NCI-H2107 treated with DMSO at 0.1 percent for 48 hours (cell line): ENCODE results near the gene ERAP2.

Experiments used
- DNase-seq: peaks from one replicate; lab custom pipeline; 2025; ENCODE audit not compliant: unreplicated experiment; lab: John Stamatoyannopoulos, UW

Gene ERAP2

DNA sequence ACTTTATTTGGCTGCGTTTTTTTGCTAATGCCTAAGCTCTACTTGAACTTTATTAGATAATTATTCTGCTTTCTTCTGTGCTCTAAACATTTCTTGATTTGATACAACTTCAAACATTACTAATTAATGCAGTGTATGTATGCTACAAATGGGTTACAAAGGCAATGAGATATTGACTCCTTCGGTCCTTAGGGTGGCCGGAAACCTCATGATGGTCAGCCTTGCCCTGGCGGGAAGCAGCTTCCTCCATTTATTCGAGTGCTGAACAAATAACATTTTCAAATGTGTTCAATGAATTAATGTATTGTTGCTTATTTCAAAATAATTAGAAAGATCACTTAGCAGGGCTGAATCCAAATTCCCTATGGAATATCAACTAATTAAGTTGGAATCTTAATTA lies 55.7 kb downstream of the ERAP2 start:
- DNase-seq = no peak

DNA sequence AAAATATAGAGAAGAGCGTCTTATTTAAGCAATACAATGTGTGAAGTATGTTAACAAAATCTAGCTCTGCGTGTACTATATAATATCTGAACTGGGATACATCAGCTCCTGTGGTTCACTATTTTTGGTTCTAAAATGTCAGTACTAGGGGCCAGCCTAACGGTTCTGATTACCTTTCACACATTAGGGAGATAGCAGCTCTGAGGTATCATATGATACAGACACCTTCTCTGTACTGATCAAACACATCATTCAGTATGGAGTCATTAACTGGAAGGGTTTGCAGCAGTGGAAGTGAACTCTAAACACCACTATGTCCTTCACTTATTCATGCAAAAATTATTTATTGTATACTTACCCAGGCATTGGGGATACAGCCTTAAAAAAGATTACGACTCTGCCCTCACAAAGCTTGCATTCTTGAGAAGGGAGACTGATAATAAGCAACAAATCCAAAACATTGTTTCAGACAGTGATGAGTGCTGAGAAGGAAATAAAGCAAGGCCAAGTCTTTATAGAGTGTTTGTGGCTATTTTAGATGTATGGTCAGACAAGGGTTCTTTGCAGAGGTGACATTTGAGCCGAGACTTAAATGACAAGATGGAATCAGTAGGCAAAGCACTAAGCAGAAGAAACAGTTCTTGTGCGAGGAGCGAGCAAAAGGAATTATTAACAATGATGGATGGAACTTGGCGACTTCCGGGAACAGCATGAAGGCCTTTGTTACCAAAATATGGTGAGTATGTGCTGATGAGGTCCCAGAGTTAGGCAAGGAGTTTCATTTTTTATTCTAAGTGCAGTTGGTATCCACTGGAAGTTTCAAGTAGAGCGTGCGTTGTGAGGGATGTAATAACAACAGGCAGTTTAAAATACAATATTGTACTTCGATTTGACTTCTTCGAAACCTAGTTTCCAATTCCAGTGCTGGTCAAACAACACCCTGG lies 57.7 kb downstream of the ERAP2 start:
- peak; percentile 79 for DNase-seq

DNA sequence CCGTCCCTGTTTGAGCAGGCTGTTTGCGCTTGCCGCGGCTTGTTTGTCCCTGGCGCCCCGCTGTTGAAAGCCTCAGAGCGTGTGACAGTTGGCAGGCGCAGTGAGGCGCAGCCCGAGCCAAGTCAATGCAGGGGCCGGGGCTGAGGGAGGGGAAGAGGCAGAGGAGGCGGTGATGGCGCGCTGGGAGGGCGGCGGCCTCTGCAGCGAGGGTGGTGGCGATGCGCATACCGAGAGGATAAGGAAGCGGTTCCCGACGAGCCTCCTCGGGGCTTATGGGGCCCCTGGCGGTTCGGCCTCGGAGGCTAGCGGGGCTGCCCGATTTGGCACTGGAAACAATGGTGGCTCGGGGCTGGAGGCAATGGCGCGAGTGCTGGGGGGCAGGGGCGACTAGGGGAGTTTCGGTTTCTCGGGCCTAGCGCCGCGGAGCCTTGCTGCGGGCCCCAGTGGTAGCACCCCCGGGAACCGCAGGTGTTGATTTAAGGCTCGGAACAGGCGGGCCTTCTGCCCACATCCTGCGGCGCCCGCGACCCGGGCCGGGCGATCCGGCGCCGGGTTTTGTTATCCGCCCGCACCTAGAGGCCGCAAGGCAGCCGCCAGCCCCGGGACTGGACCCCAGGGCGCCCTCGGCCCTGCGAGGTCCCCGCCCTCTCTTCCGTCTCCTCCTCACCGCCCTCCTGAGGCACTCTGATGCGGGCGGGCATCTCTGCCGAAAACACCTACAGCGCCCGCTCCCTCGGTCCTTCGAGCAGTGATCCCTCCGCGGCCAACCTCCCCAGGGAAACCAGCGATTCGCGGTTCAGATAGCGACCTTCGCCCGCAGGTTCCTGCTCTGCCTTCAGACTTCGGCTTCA lies 58.6 kb downstream of the ERAP2 start:
- DNase-seq = peak; percentile 79

DNA sequence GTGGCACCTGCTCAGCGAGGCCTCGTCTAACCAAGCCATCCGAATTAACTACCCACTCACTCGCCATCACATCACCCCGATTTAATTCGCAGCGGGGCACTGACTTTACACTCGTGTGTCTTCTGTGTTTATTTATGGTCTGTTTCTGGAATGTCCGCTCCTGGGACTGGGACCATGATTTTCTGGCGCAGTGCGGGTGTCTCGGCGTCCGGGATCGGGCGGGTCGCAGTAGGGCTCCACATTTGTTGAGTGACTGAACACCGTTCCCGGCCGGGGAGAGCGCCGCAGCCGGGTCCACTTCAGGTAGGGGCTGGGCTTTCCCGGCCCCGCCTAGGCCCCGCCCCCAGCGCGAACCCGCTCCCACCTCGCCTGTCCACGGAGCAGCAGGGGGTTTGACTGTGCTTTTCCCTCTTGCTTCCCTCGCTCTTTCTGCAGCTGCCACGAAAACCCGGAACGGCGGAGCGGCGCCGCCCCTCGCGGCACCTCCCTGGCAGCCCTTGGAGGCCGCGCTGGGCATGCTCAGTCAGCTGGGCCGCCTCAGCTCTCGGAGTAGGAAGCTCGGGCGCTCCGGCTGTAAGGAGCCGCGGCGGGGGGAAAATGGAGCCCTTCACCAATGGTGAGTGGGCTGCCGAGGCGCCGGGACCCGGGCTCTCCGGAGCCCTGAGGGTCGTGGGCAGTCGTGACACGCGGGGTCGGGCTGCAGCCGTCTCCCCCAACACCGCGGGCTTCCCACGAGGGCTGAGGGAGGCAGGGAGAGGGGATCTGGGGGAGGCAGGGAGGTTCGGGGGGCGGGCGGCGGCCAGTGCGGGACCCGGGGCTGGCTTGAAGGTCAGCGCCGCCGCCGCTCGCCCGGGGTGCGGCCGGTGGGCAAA lies 59.5 kb downstream of the ERAP2 start, which contains the start of gene LNPEP:
TSS of gene LNPEP (plus strand) at position 522 of the 872 bp plus-strand sequence. CDS start at position 598, 76 bp downstream.
- DNase-seq = peak; percentile 65

DNA sequence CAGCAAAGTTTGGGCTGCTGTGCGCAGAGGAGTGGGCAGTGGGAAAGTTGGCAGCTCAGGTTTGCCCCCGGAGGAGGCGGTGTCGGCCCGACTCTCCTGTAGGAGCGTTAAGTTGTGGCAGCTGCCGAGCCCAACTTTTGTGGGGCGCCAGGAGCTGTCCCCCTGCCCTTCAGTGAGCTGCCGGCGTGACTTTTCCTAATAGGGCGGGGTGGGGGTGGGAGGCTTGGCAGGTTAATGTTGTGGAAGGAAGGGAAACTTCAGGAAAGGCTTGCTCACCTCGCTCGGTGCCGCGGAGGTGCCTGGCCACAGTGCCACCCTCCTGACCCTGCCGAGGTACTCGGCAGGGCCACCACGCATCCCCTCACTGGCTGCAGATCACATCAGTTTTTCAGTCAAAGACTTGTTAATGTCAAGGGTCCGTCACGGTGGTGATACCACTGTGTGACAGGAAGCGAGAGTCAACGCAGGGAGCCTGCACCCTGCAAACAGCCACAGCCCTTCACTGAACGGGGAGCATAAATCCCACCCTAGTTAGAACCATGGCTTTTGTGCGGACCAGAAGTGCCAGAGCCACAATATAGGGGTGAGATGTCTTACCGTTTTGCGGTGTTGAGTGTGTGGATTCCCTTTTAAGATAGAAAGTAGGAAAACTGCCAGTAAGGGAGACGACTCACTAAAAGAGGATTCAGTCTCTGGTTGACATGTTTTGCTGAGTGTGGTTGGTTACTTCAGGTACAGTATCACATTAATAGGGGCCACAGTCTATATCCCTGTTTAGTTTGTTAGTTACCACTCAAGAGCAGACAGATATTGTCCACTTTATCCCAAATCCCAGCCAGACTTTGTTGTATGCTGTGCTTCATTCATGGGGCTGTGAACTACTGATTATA lies 60.4 kb downstream of the ERAP2 start:
- DNase-seq = no peak

DNA sequence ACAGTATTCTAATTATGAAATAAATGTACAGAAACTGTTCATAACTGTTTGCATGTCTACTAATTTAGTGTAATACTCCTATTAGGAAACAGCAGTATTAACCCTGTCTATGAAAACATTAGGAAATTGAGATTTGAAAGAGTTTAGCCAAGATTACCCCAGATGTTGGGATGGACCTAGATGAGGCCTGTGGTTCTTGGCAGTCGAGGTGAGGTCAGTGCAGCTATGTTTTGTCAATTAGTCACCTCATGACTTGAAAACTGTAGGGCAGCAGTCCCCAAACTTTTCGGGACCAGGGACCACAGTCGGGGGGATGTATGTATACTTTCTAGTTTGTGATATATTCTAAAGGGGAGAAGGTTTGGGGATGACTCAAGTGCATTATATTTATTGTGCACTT lies 64.3 kb downstream of the ERAP2 start:
- no peak for DNase-seq

DNA sequence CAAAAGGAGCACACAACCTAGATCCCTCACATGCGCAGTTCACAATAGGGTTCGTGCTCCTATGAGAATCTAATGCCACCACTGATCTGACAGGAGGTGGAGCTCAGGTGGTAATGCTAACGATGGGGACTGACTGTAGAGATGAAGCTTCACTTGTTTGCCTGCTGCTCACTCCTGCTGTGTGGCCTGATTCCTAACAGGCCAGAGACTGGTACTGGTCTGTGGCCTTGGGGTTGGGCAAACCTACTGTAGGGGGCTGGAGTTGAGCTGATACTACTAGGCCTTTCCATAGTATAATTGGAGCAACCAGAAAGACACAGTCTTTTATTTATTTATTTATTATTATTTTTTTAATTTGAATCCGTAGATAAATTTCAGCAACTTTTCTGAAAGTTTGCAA lies 64.8 kb downstream of the ERAP2 start:
- no peak for DNase-seq

DNA sequence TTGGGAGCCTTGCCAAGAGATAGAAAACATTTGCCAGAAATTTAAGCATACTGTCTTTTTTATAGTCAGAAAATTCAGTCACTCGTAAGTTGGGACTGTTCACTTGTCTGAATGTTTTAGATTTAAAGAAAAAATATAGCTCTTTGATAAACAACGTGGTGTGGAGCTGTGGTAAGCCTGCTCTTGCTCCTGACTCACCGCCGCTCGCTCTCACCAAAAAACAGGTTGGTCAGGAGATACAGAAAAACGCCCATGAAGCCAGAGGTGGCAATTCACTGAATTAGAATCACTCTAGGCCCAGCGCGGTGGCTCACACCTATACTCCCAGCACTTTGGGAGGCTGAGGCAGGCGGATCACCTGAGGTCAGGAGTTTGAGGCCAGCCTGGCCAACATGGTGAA lies 65.8 kb downstream of the ERAP2 start:
- no peak for DNase-seq

DNA sequence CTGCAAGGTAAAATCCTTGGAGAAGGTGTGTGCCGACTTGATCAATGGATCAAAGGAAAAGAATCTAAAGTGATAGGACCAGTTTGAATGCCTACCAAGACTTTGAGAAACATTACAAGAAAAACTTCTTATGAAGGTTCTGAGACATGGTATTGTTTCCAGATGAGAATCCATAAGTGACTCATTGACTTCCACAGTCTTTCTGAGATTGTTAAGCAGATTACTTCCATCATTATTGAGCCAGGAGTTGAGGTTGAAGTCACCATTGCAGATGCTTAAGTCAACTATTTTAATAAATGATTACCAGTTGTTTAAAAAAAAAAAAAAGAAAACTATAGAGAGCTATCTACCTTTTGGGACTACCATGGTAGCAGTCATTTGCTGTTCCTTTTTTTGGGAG lies 66.6 kb downstream of the ERAP2 start:
- DNase-seq = no peak

DNA sequence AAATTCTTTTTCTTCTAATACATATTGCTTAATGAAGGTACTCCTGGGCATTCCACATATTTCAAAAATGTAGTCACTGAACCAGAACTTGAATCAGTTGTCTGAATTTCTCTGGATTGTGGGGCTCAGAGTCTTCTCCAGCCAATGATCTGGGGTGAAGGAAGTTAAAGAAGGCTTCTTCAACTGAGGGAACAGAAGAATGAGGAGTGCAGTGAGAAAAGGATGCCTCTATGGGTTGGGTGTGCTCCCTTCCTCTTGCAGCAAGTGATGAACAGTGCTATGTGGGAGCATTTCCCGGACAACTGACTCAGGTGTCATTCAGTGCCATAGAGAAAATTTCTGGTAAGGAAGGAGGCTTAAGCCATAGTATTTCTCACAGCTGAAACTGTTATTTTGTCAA lies 67.5 kb downstream of the ERAP2 start:
- no peak for DNase-seq

DNA sequence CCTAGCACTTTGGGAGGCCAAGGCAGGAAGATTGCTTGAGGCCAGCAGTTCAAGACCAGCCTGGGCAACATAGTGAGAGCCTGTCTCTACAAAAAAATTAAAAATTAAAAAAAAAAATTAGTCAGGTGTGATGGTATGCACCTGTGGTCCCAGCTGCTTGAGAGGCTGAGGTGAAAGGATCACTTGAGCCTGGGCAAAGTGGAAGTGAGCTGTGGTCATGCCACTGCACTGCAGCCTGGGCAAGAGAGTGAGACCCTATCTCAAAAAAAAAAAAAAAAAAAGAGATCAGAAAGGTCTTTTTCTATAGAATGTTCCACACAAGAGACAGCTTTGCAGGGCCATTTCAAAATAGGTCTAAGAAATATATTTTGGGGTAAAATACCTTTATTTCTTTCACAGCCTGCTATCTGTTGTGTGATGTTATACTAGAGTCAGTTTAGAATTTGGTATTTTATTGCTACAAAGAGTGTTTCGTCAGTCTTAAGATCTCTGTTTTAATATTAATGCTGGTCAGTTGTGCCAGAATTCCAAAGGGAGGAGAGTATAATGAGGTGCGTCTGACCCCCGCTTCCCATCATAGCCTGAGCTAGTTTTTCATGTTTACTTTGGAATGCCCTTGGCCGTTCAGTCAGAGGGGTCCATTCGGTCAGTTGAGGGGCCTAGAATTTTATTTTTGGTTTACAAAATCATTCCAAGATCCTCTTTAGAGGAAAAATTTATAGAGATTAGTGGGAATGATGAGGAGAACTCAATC lies 69.0 kb downstream of the ERAP2 start:
- DNase-seq = no peak

DNA sequence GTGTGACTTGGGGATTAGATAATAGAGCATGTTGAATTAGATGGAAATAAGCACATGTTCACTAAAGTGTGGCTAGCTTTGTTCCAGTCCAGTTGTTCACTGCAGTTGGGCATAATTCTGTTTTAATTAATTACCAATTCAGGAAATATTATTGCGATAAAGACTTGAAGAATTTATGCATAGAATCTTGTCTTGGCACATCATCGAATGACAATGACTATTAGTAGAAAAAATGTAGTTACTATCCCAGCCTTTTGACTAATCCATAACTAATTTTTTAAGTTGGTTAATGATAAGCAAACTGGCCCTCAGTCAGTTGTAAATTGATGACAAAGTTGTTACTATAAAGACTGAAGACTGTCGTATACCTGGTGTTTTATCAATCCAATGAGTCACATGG lies 70.1 kb downstream of the ERAP2 start:
- no peak for DNase-seq

DNA sequence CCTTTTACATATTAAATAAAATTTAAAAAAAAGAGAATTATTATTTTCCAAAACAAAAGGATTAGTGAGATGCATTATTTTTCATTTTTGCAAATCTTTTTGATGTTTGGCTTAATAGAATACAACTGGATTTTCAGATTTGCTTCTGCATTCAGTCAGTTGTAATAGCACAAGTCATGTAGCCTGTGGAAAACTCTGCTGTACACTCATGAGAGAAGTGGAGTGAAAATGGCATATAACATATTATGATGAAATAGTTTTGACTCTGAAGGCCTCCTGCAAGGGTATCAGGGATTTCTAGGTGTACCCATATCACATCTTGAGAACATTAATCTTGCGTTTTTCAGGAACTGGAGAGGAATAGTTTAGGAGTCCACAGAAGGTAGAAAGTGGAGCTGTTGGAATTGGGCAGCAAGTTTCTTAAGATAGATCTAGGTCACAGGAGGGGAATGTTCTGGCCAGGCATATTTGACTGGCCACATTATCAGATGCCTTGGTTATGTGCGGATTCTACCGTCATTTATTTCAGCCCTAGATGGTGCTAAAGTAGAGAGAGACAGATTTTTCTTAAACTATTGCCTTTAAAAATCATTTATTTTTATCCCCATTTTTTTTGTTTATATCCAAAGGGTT lies 75.9 kb downstream of the ERAP2 start:
- DNase-seq = no peak

DNA sequence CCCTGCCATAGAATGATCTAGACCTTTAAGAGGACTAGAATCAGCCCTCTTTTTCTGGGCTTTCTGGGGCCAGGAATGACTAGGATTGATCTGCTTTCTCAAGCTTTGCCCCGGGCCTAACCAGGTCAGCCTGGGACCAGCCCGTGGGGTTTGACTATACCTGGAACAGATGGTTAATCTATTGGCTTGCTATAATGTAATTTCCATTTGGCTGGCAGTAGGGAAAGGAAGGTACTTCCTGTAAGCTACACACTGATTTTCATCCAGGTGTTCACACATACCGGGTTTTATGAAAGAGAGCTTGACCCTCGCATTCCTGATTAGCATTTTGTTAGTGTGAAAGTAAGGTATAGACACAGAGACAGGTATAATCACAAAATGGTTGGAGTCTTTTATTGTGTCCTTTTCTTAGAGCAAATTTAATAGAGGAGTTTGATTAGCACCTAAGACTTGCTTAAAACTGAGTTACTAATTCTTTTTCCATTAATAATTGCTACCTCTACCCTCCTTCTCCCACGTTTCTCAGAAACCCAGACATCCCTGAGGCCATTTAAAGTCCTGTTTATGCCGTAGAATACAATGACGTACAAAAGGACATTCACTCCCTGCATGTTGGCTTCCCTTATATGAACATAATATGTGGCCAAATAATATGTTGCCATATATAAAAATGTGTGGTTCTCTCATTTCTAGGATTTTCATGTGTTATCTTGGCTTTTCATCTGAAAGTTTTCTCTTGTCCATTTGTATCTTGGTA lies 76.9 kb downstream of the ERAP2 start:
- no peak for DNase-seq

DNA sequence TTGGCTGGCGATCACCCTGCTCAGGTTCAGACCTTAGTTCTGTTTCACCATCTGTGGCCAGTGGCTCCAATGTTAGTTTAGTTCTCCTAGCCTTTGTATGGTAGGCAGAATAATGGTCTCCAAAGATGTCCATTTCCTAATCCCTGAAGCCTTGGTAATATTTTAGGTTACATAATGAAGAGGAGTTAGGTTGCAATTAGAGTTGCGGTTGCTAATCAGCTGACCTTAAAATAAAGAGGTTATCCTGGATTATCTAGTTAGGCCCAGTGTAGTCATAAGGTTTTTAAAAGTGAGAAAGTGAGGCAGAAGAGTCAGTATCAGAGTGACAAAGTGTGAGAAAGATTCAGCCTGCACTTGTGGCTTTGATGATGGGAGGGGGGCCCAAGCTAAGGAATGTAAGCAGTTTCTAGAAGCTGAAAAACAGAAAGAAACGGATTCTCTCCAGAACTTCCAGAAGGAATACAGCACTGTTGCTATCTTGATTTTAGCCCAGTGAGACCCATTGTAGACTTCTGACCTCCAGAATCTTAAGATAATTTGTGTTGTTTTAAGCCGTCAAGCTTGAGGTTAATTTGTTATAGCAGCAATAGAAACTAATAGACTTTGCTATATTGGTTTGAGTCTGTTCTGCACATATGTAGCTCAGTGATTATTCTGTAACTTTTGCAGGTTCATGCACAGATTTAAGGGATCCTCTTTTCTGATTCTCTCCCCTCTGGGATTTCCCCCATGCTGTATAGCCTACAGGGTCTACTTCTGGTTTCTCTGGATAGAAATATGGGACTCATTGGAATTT lies 81.2 kb downstream of the ERAP2 start:
- DNase-seq = no peak

DNA sequence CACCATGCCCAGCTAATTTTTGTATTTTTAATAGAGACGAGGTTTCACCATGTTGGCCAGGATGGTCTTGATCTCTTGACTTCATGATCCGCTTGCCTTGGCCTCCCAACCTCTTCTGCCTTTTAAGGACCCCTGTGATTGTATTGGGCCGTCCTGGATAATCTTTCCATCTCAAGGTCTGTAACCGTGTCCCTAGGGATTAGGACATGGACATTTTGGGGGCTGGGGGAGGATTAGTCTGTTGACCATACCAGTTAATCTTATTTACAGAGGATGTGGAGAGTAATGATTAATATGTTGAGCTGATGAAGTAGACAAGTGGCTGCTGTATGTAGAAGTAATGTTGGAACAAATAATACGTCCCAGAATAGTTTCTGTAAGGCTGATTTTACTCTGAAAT lies 82.7 kb downstream of the ERAP2 start:
- no peak for DNase-seq

DNA sequence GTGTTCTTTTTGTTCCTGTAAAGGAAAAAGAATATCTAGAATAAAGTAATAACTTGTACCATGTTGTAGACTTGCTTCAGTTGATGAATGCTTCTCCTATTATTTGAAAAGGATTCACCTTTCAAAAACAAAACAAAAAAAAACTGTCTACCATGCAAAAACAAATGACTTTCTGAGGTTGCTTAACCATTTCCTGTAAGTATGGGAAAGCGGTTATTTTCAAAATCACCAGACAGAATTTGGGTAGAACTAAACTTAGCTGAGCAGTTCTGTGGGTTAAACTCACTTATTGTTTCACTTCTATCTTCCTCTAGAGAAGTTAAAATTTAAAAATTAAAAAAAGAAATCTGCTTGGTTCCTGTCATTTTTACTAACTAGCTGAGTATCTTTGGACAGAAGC lies 84.8 kb downstream of the ERAP2 start:
- no peak for DNase-seq
